GM18867 (cell line): Measurements from ENCODE around the gene PRSS50.

Experiments used
- ATAC-seq: cut with Tn5 transposase; IDR thresholded peaks from one replicate; pipeline ENCODE4 v1.9.1; 2021; ENCODE audit warnings: mild to moderate bottlenecking, moderate library complexity; ENCODE audit not compliant: unreplicated experiment

Gene PRSS50

DNA sequence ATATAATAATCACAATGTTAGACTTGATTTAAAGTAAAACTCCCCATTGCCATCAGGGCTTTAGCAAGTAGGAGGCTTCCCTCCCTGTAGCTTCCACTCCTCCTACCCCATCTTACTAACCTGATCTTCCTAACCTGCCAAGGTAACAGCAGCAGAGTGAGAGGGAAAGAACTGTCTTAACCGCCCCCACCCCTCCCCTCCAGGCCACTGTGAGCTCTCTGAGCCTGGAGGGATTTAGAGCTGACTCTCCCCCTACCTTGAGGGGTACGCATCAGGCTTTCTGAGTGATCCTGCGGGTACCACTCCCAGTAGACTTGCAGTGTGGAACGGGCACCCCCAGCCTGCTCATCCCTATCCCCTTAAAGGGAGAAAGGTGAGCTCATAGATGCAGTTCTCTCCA is 11.4 kb upstream of the PRSS50 start:
- ATAC-seq = no peak

GRCh38 chr3:46725621-46726314 is 8.1 kb upstream of the PRSS50 start:
- ATAC-seq = no peak

GRCh38 chr3:46724424-46724823 is 6.8 kb upstream of the PRSS50 start:
- ATAC-seq = no peak

GRCh38 chr3:46722443-46722842 is 4.8 kb upstream of the PRSS50 start:
- no peak for ATAC-seq

DNA sequence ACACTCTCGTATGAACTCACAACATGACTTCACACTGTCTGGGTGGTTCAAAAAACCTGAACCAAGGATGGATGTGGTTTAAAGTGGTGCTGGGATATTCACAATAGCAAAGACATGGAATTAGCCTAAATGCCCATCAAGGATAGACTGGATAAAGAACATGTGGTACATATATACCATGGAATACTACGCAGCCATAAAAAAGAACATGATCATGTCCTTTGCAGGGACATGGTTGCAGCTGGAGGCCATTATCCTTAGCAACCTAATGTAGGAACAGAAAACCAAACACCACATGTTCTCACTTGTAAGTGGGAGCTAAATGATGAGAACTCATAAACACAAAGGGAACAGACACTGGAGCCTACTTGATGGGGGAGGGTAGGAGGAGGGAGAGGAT is 3.3 kb upstream of the PRSS50 start:
- ATAC-seq = no peak

GRCh38 chr3:46719735-46720271 is 2.1 kb upstream of the PRSS50 start:
- ATAC-seq = no peak

- no peak for ATAC-seq
These were observed 1.4 kb upstream of the PRSS50 start for GRCh38 chr3:46719044-46719565.

GRCh38 chr3:46716461-46717441 is 918 bp downstream of the PRSS50 start:
- no peak for ATAC-seq

DNA sequence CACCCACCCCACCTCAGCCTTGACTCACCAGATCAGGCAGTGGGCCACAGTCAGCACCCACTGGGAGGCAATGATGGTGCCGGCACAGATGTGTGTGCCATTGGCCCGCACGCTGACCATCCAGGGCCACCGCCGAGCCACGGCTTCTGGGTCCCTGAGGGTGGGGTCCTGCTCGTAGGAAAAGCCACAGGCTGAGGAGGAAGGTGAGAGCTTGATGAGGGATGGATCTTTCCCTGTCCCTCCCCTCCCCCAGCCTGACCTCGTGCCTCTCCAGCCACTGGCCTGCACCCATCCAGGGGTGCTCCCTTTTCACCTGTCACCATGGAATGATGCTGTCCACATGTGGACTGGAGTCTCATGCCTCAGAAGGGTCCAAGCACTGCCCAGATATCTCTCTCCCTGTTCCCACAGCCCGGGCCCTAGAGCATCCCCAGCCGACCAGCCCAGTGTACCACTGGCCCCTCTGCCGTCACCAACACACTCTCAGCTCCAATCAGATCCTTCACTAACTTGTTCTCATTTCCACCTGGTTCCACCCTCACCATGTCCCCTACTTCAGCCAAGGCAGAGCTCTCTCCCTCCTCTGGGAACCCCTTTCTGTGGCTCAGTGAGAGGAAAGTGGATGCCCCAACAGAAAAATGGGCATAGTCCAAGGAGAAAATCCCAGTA is 2.0 kb downstream of the PRSS50 start:
- no peak for ATAC-seq

GRCh38 chr3:46714728-46715506 is 2.8 kb downstream of the PRSS50 start:
- no peak for ATAC-seq

DNA sequence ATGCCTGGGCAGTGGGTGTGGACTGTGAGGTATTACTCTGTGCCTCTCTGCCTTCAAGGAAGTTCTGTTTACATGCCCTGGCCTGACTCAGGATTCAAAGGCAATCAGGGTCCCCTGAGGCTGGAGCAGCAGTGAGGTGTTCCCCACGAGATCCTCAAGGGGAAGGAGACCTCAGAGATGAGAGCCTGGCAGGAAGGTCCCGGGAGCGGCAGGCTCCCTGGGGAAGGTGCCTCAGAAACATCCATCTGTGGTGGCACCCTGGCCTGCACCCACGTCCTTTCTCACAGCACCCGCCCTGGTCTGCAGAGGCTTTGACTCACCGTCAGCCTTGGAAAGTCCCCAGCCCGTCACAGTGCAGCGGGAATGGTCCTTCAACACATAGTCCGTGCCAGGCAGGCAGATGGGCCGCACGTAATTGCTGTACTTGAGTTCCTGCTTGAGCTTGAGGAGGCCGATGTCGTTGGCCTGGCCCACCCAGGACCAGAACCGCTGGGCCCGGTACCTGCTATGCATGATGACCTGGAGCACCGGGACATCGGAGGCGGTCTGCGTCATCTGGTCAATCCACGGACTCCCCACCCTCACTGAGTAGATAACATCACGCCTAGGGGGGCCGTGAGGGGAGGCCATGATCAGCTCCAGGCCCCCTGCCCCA is 3.6 kb downstream of the PRSS50 start:
- ATAC-seq = peak; percentile 60

- no peak for ATAC-seq
These were observed 4.4 kb downstream of the PRSS50 start for GRCh38 chr3:46713050-46713897.

- ATAC-seq = no peak
These were observed 5.2 kb downstream of the PRSS50 start for GRCh38 chr3:46712191-46713049.

DNA sequence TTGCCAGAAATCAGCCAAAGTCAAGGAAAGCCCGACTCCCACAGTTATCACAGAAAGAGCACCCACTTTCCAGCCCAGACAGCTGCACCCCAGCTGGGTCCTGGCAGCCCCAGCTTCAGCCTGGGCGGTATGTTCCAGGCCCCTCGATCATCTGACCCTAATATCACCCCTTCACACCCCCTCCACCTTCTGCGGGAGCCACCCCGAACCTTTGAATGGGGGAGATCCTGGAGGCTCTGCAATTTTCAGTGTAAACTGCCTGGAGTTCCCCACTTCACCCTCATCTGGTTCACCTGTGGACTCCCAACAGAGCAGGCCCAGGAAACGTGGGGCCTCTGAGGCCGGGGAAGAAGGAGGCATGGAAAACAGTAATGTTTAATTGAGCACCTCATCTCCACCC is 5.9 kb downstream of the PRSS50 start:
- ATAC-seq = no peak

DNA sequence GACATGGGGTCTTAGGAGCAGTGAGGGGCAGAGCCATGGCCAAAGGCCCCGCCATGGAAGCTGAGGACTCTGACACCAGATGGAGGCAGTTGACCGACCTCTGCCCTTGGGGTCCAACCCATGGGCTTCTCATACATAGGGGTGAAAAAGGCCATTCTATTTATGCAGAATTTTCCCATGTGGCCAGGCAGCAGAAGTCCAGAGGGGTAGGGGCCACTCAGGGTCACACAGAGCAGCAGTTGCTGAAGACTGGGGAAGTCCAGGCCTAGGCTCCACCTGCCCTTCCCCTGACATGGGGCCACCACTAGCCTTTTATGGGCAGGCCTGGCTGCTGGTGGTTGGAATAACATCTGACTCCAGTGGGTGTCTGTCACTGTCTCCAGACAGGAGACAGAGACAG is 6.4 kb downstream of the PRSS50 start:
- ATAC-seq = no peak

DNA sequence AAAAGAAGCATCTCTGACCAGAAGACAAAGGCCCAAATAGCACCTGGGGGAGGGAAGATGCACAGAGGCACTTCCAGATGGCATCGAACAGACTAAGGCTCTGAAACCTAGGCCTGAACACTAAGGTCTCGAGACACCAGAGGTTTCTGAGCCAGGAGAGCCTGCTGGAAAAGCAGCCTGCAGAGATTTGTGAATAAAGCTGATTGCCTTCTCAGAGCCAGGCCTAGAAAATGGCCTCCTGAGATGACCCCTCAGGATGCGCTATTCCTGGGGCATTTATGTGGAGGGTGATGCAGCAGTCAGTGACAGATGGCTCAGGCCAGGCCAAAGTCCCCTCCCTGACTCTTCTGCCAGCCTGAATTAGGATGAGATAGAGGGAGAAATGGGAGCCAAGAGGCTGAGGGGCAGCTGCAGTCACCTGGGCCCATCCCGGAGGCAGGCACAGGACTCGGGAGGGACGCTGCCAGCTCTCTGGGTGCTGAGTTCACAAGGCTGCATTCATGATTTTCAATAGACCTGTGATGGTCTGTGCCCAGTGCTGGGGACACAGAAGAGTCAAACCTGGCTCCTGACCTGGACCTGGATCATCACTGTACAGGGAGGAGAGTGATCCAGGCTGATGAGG is 6.9 kb downstream of the PRSS50 start:
- ATAC-seq = no peak

GRCh38 chr3:46710229-46710628 is 7.4 kb downstream of the PRSS50 start:
- ATAC-seq = no peak
